BLaER1 treated with 17β-estradiol and CSF1 and Interleukin-3, amounts not matched to agents 10 nM and 100 nM (cell line): ENCODE results near the gene COL23A1.

Experiments used
- H3K27ac ChIP-seq, 11 experiments: shearing (Covaris generic); formaldehyde crosslinking; 2 replicates each; pipeline ENCODE4 v1.8.1; 2022
- H3K27me3 ChIP-seq, 11 experiments: shearing (Covaris generic); formaldehyde crosslinking; 2 replicates each; pipeline ENCODE4 v1.8.1; 2022
- H3K36me3 ChIP-seq, 11 experiments: shearing (Covaris generic); formaldehyde crosslinking; 2 replicates each; pipeline ENCODE4 v1.8.1; 2022
- H3K4me1 ChIP-seq, 10 experiments: shearing (Covaris generic); formaldehyde crosslinking; 2 replicates each; pipeline ENCODE4 v1.8.1; 2022
- H3K4me2 ChIP-seq, 11 experiments: shearing (Covaris generic); formaldehyde crosslinking; 2 replicates each; pipeline ENCODE4 v1.8.1; 2022
- H3K4me3 ChIP-seq, 10 experiments: shearing (Covaris generic); formaldehyde crosslinking; 2 replicates each; pipeline ENCODE4 v1.8.1; 2022
- H3K9ac ChIP-seq, 11 experiments: shearing (Covaris generic); formaldehyde crosslinking; 2 replicates each; pipeline ENCODE4 v1.8.1; 2022
- H3K9me3 ChIP-seq, 11 experiments: shearing (Covaris generic); formaldehyde crosslinking; replicated peaks in 1 of 11; 2 replicates each; pipeline ENCODE4 v1.8.1; 2022
- H4K20me1 ChIP-seq, 11 experiments: shearing (Covaris generic); formaldehyde crosslinking; 2 replicates each; pipeline ENCODE4 v1.8.1; 2022
- Cebpa-rat ChIP-seq, 11 experiments: shearing (Covaris generic); IDR thresholded peaks; 2 replicates each; pipeline ENCODE4 v1.8.1; 2022

Gene COL23A1

DNA sequence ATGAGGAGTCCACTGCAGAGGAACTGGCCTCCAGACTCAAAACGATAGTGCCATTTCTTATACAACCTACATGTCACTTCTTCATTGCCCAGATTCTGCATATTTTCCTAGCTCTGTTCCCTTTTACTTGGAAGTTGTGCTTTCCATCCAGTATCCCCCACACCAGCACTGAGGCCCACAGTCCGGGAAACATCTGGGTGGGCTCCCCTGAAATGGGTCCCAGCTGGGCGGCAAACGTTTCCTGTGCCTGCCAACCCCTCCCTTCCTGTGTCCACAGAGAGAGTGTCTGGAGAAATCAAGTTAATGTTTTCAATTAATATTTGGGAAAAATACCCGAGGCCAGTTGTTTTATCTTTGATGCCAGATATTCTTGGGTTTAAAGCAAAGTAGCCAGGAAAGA is 111.8 kb downstream of the COL23A1 start:
- Histone ChIP-seq H3K27ac (peak overlapping the region in 10 of 11 experiments; percentile 78 to 94 (median 88); a peak in 21 of 22 replicates), H3K9ac (peak overlapping the region in 9 of 11 experiments; percentile 61 to 81 (median 68); a peak in 15 of 22 replicates), H3K9me3 (peaks cover 8 to 17% (median 11%) of the 10 kb centered on the region in 11 experiments; a peak in 21 of 22 replicates), H3K4me2 (peak overlapping the region; percentile 73 to 93 (median 81)), H3K4me1 (peaks cover 44 to 89% (median 66%) of the 10 kb centered on the region in 10 experiments), H3K27me3 (no peaks in the 10 kb centered on the region), H3K4me3 (peak overlapping the region in 5 of 10 experiments; percentile 11 to 50 (median 37); a peak in 6 of 20 replicates), H4K20me1 (no peaks in the 10 kb centered on the region), H3K36me3 (peaks cover 0 to 5% (median 0%) of the 10 kb centered on the region in 11 experiments; a peak in 1 of 22 replicates)
- TF ChIP-seq Cebpa-rat (IDR thresholded peaks at IDR 0.05) = no peak

DNA sequence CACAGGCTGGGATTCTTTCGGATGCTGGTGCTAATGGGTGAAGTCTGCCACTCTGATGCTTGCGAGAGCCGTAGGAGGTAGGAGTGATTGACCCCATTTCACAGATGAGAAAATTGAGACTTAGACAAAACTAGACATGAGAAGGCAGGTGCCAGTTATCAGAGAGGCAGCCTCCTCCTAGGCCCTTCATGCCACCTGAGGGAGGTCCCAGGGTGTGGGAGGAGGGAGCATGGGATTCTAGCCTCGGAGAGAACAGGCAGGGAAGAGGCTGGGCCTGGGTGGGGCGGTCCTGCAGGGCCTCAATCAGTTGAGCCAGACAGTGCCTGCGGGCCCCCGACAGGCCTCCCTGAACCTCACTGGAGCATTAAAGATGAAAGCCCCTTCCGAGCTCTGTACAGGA is 112.4 kb downstream of the COL23A1 start:
- Histone ChIP-seq H3K4me1 (peaks cover 44 to 89% (median 67%) of the 10 kb centered on the region in 10 experiments), H3K36me3 (peaks cover 0 to 5% (median 0%) of the 10 kb centered on the region in 11 experiments; a peak in 1 of 22 replicates), H4K20me1 (no peaks in the 10 kb centered on the region)

DNA sequence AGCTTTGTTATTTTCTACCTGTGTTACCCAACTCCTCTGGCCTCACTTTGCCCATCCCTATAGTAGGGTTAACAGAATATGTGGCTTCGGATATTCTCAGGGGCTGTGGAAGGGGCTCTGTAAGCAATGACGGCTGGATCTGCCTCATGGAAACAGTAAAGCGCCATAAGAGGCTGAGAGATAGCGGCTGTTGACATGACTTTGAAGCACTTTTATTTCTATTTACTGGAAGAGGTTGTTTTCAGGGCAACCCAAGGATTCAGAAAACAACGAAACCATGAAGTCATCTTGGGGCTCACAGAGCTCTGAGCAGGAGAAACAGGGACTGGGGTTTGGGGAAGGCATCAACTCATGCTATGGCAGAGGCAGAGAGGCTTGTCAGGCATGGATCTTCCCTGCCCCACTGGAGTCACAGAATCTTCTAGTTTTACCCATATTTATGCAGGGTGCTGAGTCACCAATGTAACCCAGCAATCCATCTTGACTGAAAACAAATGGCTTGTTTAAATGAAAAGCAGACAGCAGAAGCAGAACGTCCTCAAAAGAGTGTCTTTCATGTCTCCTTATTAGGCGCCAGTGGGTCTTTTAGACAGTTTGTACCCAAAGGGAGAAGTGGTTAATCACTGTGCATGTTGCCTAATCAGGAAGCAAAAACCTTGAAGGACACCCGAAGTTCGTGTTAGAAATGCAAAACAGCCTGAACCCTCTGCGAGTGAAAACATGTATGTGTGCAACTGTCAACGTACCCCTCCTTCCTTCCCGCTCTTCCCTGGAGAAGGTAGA is 113.0 kb downstream of the COL23A1 start:
- H3K27me3 ChIP-seq = no peaks in the 10 kb centered on the region
- peak overlapping the region; percentile 73 to 93 (median 81) for H3K4me2 ChIP-seq
- H4K20me1 ChIP-seq = no peaks in the 10 kb centered on the region
- peak overlapping the region; percentile 13 to 81 (median 66); a peak in 21 of 22 replicates for H3K9ac ChIP-seq
- peaks cover 0 to 5% (median 0%) of the 10 kb centered on the region in 11 experiments; a peak in 1 of 22 replicates for H3K36me3 ChIP-seq
- peak overlapping the region in 6 of 10 experiments; percentile 4 to 50 (median 36); a peak in 5 of 20 replicates for H3K4me3 ChIP-seq
- TF ChIP-seq Cebpa-rat (IDR thresholded peaks at IDR 0.05) = peak in 10 of 11 experiments; percentile 22 to 90 (median 80); a peak in 18 of 22 replicates
- H3K27ac ChIP-seq = peak overlapping the region; percentile 53 to 94 (median 87); a peak in 21 of 22 replicates
- peaks cover 49 to 89% (median 71%) of the 10 kb centered on the region in 10 experiments for H3K4me1 ChIP-seq
- peaks cover 8 to 17% (median 11%) of the 10 kb centered on the region in 11 experiments; a peak in 21 of 22 replicates for H3K9me3 ChIP-seq

More for the DNA sequence above, 112.4 kb downstream of the COL23A1 start:
- Histone ChIP-seq H3K4me2 (peak overlapping the region; percentile 73 to 93 (median 81)), H3K4me3 (peak overlapping the region in 6 of 10 experiments; percentile 4 to 50 (median 36); a peak in 7 of 20 replicates), H3K27me3 (no peaks in the 10 kb centered on the region), H3K9ac (peak overlapping the region; percentile 13 to 81 (median 66); a peak in 20 of 22 replicates), H3K9me3 (peaks cover 8 to 17% (median 11%) of the 10 kb centered on the region in 11 experiments; a peak in 21 of 22 replicates), H3K27ac (peak overlapping the region; percentile 53 to 94 (median 87); a peak in 21 of 22 replicates)
- TF ChIP-seq Cebpa-rat (IDR thresholded peaks at IDR 0.05) = peak in 1 of 11 experiments; percentile 4; a peak in 3 of 22 replicates

- H3K27me3 ChIP-seq = no peaks in the 10 kb centered on the region
- peak overlapping the region; percentile 53 to 94 (median 87); a peak in 21 of 22 replicates for H3K27ac ChIP-seq
- no peak for TF ChIP-seq Cebpa-rat (IDR thresholded peaks at IDR 0.05)
- peak overlapping the region in 10 of 11 experiments; percentile 8 to 81 (median 67); a peak in 13 of 22 replicates for H3K9ac ChIP-seq
- no peaks in the 10 kb centered on the region for H4K20me1 ChIP-seq
- H3K36me3 ChIP-seq = peaks cover 0 to 5% (median 0%) of the 10 kb centered on the region in 11 experiments; a peak in 1 of 22 replicates
- peak overlapping the region; percentile 73 to 93 (median 81) for H3K4me2 ChIP-seq
- no peak overlapping the region for H3K4me3 ChIP-seq
- peaks cover 8 to 17% (median 11%) of the 10 kb centered on the region in 11 experiments; a peak in 21 of 22 replicates for H3K9me3 ChIP-seq
- peaks cover 52 to 95% (median 78%) of the 10 kb centered on the region in 10 experiments for H3K4me1 ChIP-seq
These were observed 113.7 kb downstream of the COL23A1 start for GRCh38 chr5:178476531-178476930.

DNA sequence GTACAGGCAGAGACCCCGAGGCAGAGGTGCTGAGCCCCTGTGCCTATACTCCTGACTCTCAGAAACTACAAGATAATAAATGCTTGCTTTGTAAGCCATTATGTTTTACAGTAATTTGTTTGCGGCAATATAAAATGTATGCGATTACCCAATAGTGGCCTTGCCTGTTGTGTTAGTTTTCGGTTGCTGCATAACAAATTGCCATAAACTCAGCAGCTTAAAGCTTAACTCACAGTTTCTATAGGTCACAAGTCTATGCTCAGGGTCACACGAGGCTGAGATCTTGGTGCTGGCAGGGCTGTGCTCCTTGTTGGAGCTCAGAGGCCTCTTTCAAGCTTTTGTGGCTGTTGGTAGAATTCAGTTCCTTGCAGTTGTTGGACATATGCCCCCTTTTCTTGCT is 114.8 kb downstream of the COL23A1 start:
- peak overlapping the region in 1 of 10 experiments; percentile 16; a peak in 1 of 20 replicates for H3K4me3 ChIP-seq
- H3K9me3 ChIP-seq = peaks cover 8 to 17% (median 11%) of the 10 kb centered on the region in 11 experiments; a peak in 21 of 22 replicates
- peaks cover 59 to 100% (median 89%) of the 10 kb centered on the region in 10 experiments for H3K4me1 ChIP-seq
- no peak overlapping the region for H3K9ac ChIP-seq
- H3K36me3 ChIP-seq = peaks cover 0 to 5% (median 0%) of the 10 kb centered on the region in 11 experiments; a peak in 1 of 22 replicates
- H3K27ac ChIP-seq = peak overlapping the region in 7 of 11 experiments; percentile 84 to 94 (median 88); a peak in 15 of 22 replicates
- H3K4me2 ChIP-seq = peak overlapping the region in 3 of 11 experiments; percentile 27 to 87 (median 77); a peak in 4 of 22 replicates
- H4K20me1 ChIP-seq = no peaks in the 10 kb centered on the region
- no peak for TF ChIP-seq Cebpa-rat (IDR thresholded peaks at IDR 0.05)
- peaks cover 0 to 6% (median 0%) of the 10 kb centered on the region in 11 experiments; a peak in 4 of 22 replicates for H3K27me3 ChIP-seq

DNA sequence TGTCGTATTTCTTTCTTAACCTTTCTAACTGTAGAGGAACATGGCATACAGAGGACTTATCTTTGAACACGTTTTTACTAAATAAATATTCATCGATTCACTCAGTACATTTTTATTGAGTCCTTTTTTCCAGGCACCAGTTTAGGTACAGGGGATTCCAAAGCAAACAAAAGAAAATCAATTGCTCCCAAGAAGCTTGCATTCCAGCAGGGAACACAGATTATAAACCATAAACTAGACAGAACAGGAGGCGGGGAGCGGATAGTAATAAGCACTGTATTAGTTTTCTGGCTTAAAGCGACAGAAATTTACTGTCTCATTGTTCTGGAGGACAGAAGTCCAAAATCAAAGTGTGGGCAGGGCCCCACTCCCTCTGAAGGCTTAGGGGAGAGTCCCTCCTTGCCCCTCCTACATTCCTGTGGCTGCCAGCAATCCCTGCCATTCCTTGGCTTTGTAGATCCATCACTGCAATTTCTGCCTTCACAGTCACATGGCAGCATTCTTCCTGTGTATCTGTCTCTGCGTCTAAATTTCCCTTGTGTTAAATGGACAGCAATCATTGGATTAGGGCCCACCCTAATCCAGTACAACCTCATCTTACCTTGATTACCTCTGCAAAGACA is 115.5 kb downstream of the COL23A1 start:
- Histone ChIP-seq H3K4me3 (no peak overlapping the region), H4K20me1 (no peaks in the 10 kb centered on the region), H3K27ac (peak overlapping the region in 7 of 11 experiments; percentile 29 to 94 (median 88); a peak in 8 of 22 replicates), H3K36me3 (peaks cover 0 to 5% (median 0%) of the 10 kb centered on the region in 11 experiments; a peak in 1 of 22 replicates), H3K9ac (0 out of 22 replicates have a peak overlapping the region, but pooled peaks of 1 of the 11 experiments have one; percentile 2), H3K9me3 (peaks cover 8 to 17% (median 11%) of the 10 kb centered on the region in 11 experiments; a peak in 21 of 22 replicates), H3K4me2 (peak overlapping the region in 5 of 11 experiments; percentile 5 to 96 (median 27); a peak in 9 of 22 replicates), H3K4me1 (peaks cover 66 to 100% (median 92%) of the 10 kb centered on the region in 10 experiments), H3K27me3 (peaks cover 0 to 14% (median 0%) of the 10 kb centered on the region in 11 experiments; a peak in 4 of 22 replicates)
- TF ChIP-seq Cebpa-rat (IDR thresholded peaks at IDR 0.05) = no peak

DNA sequence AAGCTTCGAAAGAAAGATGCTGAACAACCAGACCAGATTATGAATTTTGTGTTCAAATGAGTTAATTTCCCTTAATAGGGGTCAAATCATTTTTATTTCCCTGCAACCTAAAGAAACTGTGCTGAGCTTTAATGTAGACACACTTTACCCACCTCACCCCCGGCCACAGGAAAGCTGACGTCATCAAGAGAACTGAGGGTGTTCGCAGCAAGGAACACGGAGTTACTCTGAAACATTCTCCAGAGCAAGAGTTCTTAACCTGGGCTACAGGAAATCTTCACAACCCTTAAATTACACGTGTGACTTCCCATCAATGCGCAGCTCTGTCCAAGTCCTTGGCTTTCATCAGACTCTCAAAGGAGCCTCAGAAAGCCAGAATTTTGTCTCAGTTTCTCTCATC is 116.3 kb downstream of the COL23A1 start:
- Histone ChIP-seq H3K36me3 (peaks cover 0 to 5% (median 0%) of the 10 kb centered on the region in 11 experiments; a peak in 1 of 22 replicates), H3K9ac (peak overlapping the region in 7 of 11 experiments; percentile 2 to 36 (median 34); a peak in 10 of 22 replicates), H3K27me3 (peaks cover 0 to 22% (median 0%) of the 10 kb centered on the region in 11 experiments; a peak in 4 of 22 replicates), H3K9me3 (peaks cover 8 to 17% (median 11%) of the 10 kb centered on the region in 11 experiments; a peak in 21 of 22 replicates), H3K4me3 (no peak overlapping the region), H4K20me1 (no peaks in the 10 kb centered on the region), H3K4me2 (peak overlapping the region; percentile 54 to 96 (median 83)), H3K27ac (peak overlapping the region in 9 of 11 experiments; percentile 13 to 94 (median 46); a peak in 15 of 22 replicates), H3K4me1 (peaks cover 72 to 100% (median 92%) of the 10 kb centered on the region in 10 experiments)
- TF ChIP-seq Cebpa-rat (IDR thresholded peaks at IDR 0.05) = no peak
